GM12878 (cell line): Measurements from ENCODE around the gene DIP2A. TPM values are rescaled to one million over a fixed set of nuclear protein-coding genes. Genes with fewer than 3 reads are reported as not detected.

ENCODE experiments used
- IKZF2 ChIP-seq, 2 experiments: fragments of 450-650 bp; IDR thresholded peaks; 2 replicates each; pipeline ENCODE4 v1.6.1; 2017; ENCODE audit warnings: mild to moderate bottlenecking in 2 of 2, moderate library complexity in 2 of 2
- IRF4 ChIP-seq: IDR thresholded peaks from 2 replicates; pipeline ENCODE4 v1.6.1; 2011; ENCODE audit warnings: low read depth, low read length
- SMAD1 ChIP-seq: fragments of 450-650 bp; IDR thresholded peaks from 2 replicates; pipeline ENCODE4 v1.6.1; 2018; ENCODE audit warnings: mild to moderate bottlenecking, low read depth; ENCODE audit not compliant: partially characterized antibody
- SP1 ChIP-seq: IDR thresholded peaks from one replicate; pipeline ENCODE4 v1.6.1; 2011; ENCODE audit warnings: low read depth, low read length
- STAT1 ChIP-seq: fragments of 450-650 bp; conservative IDR thresholded peaks from 2 replicates; pipeline ENCODE4 v1.6.1; 2014; ENCODE audit warnings: antibody characterized with exemption, mild to moderate bottlenecking
- TCF3 ChIP-seq: IDR thresholded peaks from 2 replicates; pipeline ENCODE4 v1.6.1; 2012; ENCODE audit warnings: low read depth, mild to moderate bottlenecking, low read length, borderline replicate concordance; ENCODE audit not compliant: insufficient read depth
- ZNF207 ChIP-seq: fragments of 450-650 bp; IDR thresholded peaks from 2 replicates; pipeline ENCODE4 v1.6.1; 2014; ENCODE audit warnings: antibody characterized with exemption, mild to moderate bottlenecking, borderline replicate concordance
- ZNF622 ChIP-seq: fragments of 450-650 bp; IDR thresholded peaks from 2 replicates; pipeline ENCODE4 v1.6.1; 2017; ENCODE audit warnings: mild to moderate bottlenecking, inconsistent platforms
- polyA plus RNA-seq, 11 experiments: library from polyadenylated mRNA; depleted of rRNA in 4 of 11; unstranded in 6 of 11; stranded (reverse) in 5 of 11; fragments of >200 nt; fragmentation: Nextera tagmentation in 4 of 11; fragmentation: Illumina TruSeq in 1 of 11; extraction: Ambion mirVana in 4 of 11; extraction: Trizol in 1 of 11; gene quantifications; 1 replicate in 1 of 11; 2 replicates in 10 of 11; pipeline versions ENCODE4 v1.2.1 to v1.2.3, GENCODE V29; 2011 to 2016; ENCODE audit warnings: inconsistent platforms in 2 of 11, missing spikeins in 2 of 11, low read depth in 1 of 11
- total RNA-seq, 4 experiments: library from RNA; depleted of rRNA in 3 of 4; stranded (reverse); fragments of >200 nt in 3 of 4; fragmentation: Illumina TruSeq in 1 of 4; extraction: Trizol in 1 of 4; gene quantifications; 2 replicates each; pipeline versions ENCODE4 v1.2.1 to v1.2.3, GENCODE V29; 2013 to 2021
- TF ChIP-seq, protein P1 (sequence below): fragments of 450-650 bp; formaldehyde crosslinking; IDR thresholded peaks from 2 replicates; pipeline ENCODE4 v1.4.0; 2022; ENCODE audit warnings: mild to moderate bottlenecking, moderate library complexity
- TF ChIP-seq, protein P2 (sequence below): fragments of 450-650 bp; IDR thresholded peaks from 2 replicates; pipeline ENCODE4 v1.6.1; 2018; ENCODE audit warnings: mild to moderate bottlenecking, low read depth, moderate library complexity; ENCODE audit not compliant: partially characterized antibody

Gene DIP2A
- total and polyA plus RNA-seq, 10 of the 15 experiments (the other 5 are each of a cell fraction or from before 2014, with no cell fraction given) = 1.7 to 25.5 (median 12.2) TPM

DNA sequence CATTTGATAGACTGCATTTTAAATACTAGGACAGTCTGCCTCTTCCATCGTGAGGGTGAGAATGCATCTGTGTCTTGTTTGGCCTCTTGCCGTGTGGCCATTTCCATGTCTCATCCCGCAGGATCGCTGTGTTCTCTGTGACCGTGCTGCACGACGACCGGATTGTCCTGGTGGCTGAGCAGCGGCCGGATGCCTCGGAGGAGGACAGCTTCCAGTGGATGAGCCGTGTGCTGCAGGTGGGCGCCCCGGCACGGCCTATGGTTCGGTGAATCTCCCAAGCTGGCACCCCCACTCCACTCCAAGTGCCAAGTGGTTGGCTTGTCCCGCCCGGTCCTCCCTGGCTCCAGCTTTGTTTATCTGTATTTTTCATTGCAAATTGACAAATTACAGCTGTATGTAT lies 91.0 kb downstream of the DIP2A start (continued):
- TF ChIP-seq, protein P1, sequence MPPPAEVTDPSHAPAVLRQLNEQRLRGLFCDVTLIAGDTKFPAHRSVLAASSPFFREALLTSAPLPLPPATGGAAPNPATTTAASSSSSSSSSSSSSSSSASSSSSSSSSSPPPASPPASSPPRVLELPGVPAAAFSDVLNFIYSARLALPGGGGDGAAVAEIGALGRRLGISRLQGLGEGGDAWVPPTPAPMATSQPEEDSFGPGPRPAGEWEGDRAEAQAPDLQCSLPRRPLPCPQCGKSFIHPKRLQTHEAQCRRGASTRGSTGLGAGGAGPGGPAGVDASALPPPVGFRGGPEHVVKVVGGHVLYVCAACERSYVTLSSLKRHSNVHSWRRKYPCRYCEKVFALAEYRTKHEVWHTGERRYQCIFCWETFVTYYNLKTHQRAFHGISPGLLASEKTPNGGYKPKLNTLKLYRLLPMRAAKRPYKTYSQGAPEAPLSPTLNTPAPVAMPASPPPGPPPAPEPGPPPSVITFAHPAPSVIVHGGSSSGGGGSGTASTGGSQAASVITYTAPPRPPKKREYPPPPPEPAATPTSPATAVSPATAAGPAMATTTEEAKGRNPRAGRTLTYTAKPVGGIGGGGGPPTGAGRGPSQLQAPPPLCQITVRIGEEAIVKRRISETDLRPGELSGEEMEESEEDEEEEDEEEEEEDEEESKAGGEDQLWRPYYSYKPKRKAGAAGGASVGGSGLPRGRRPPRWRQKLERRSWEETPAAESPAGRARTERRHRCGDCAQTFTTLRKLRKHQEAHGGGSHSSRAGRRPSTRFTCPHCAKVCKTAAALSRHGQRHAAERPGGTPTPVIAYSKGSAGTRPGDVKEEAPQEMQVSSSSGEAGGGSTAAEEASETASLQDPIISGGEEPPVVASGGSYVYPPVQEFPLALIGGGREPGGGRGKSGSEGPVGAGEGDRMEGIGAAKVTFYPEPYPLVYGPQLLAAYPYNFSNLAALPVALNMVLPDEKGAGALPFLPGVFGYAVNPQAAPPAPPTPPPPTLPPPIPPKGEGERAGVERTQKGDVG (CRISPR knock-in tag) = no peak
- TF ChIP-seq, protein P2, sequence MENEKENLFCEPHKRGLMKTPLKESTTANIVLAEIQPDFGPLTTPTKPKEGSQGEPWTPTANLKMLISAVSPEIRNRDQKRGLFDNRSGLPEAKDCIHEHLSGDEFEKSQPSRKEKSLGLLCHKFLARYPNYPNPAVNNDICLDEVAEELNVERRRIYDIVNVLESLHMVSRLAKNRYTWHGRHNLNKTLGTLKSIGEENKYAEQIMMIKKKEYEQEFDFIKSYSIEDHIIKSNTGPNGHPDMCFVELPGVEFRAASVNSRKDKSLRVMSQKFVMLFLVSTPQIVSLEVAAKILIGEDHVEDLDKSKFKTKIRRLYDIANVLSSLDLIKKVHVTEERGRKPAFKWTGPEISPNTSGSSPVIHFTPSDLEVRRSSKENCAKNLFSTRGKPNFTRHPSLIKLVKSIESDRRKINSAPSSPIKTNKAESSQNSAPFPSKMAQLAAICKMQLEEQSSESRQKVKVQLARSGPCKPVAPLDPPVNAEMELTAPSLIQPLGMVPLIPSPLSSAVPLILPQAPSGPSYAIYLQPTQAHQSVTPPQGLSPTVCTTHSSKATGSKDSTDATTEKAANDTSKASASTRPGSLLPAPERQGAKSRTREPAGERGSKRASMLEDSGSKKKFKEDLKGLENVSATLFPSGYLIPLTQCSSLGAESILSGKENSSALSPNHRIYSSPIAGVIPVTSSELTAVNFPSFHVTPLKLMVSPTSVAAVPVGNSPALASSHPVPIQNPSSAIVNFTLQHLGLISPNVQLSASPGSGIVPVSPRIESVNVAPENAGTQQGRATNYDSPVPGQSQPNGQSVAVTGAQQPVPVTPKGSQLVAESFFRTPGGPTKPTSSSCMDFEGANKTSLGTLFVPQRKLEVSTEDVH = no peak
- no peak for TF ChIP-seq ZNF207
- no peak for TF ChIP-seq SMAD1
- TF ChIP-seq ZNF622 = no peak
- no peak for TF ChIP-seq TCF3
- no peak for TF ChIP-seq IKZF2 (IDR thresholded peaks at IDR 0.05)
- TF ChIP-seq IRF4 = no peak
- TF ChIP-seq STAT1 = no peak
- no peak for TF ChIP-seq SP1
